Ovary (tissue), 3 donors: ENCODE data around the gene GSG1L2.

Source experiments
- CTCF ChIP-seq, 3 donors: fragments of 450-650 bp in 2 of 3; fragments of 200-600 bp in 1 of 3; IDR thresholded peaks; one replicate each; pipeline versions ENCODE4 v1.5.1 to v1.8.0; 2016 to 2022; ENCODE audit warnings: antibody characterized with exemption in 3 of 3, mild to moderate bottlenecking in 1 of 3
- EP300 ChIP-seq: sonication (generic); formaldehyde crosslinking; IDR thresholded peaks from one replicate; pipeline ENCODE4 v1.6.1; 2017; ENCODE audit warnings: antibody characterized with exemption
- donor health status: DM: no; HTN: no; CAD: no.

- TF ChIP-seq CTCF (IDR thresholded peaks at IDR 0.05) (no peak), EP300 (no peak)
Observed at GRCh38 chr17:9767432-9767991, 54.4 kb downstream of the GSG1L2 start.
